ENCODE measurements around the gene BFSP1.
A peak's percentile ranks its signal among the peaks of the same experiment; 100 is the strongest.

The BFSP1 gene

DNA sequence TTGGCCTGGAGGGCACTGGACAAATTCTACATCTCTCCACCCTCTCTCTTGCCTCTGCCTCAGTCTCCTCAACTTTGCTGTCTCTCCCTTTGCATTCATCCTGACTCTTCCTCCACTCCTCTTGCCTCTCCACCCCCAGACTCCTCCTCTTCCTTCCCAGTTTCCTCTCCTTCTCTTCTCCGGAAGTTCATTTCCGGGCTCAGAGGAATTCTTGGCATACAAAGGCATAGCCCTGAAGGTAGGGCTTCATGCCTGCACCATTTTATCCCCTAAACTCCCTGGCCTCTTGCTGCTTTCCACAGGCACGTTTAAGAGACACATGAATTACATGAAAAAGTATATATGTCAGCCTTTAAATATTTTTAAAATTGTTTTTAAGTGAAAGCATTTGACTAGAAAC is 10.6 kb downstream of the BFSP1 start:
- DNase-seq (ENCODE audit: low read depth in 2 of 2), result no peak

DNA sequence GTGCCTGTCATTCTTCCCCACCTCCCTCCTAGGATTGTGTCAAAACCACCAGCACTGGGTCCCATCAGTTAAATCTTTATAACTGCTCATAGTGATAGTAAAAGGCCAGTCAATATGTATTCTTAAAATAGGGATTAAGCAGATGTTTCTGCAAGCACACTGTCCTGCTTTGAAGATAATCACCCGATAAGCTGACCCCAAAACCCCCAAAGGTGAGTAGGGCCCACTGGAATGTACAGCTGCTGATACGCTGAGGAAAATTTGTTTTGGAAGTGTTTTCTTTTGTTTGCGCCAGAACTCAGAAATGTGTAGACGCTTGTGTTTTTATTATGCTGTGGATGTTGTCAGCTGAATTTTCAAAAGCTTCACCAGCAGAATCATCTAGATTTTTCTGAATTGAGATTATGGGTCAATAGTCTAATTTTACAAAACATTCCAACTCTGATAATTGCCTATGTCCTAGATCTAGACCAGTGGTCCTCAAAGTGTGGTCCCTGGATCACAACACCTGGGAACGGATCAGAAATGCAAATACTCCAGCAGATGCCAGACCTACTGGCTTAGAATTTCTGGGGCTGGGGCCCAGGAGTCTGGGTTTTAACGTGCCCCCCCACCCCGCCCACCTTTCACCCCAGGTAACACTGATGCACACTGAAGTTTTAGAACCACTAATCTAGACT is 11.4 kb downstream of the BFSP1 start:
- no peak for DNase-seq (ENCODE audit: low read depth in 2 of 2)

DNA sequence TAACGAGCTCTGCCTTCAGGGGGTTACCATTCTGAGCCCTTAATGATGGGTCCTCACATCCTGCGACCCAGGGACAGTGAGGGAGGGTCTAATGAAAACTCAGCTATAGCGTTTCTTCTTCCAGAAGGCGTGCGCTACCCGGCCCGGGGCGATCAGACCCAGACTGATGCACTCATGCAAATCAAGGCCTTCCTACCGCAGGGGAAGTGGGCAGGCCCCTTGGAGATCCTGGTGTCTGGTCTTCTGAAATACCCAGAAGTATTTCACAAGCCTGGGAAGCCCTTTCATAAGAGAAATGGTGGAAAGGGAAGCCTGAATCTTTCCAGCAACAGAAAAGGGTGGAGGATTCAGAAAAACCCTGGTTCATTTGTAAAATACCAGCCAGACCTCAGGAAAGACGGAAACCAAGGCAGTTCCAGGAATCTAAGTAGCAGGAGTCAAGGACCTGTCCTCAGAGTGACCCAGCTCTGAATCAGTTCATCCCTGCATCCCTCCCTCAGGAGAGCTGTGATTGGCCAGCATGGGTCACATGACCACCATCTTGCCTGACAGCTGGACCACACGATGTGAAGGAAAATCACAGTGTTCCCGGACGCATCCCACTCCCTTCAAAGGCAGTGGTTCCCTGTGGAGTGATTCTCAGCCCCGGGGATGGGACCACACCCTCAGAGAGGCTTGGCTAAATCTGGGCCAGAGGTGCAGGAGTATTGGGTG is 12.7 kb downstream of the BFSP1 start:
- DNase-seq (ENCODE audit: low read depth in 2 of 2), result no peak

DNA sequence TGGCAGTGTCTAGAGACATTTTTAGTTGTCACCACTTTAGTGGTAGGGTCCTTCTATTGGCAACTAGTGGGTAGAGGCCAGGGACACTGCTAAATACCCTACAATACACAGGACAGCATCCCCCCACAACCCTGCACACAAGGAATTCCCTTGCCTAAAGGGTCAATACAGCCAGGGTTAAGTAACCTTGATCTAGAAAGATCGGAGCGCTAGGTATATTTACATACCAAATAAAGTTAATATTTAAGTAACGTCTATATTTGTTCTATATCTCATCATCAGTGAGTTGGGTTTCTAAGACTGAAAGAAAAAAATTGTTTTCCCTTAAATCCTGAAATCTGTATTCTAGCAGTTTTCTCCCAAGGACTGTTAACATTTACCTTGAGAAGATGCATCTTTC is 16.1 kb downstream of the BFSP1 start:
- no peak for DNase-seq (ENCODE audit: low read depth in 2 of 2)

DNA sequence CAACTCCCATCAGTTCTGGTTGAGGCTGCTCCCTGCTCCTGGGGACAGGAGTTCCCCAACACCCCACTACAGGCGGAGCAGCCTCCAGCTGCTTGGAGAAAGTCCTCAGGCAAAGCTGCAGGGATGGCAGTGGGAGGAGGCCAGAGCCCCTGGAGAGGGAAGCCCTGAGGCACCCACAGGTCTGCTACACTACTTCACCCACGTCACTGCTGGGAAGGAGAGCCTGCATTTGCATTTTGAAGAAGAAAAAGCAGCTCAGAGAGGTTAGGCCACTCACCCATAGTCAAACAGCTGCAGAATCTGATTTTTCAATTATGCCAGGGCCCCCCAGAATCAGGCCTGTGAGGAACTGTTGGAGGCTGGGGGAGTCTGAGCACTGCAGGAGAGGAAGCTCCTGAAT is 17.2 kb downstream of the BFSP1 start:
- no peak for DNase-seq (ENCODE audit: low read depth in 2 of 2)

DNA sequence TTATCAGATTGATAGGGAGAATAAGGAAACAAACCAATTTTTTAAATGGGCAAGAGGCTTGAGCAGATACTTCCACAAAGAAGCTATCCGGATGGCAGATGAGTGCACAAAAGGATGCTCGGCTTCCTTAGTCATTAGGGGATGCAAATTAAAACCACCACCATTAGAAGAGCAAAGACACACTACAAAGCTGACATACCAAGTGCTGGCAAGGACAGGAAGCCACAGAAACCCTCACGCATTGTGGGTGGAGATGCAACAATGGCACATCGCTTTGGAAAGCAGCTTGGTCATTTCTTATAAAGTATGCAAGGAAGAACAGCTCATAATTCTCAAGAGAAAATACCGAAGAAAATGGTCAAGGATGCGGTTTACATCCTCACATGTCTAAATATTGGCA is 19.8 kb downstream of the BFSP1 start:
- DNase-seq (ENCODE audit: low read depth in 2 of 2), result no peak

DNA sequence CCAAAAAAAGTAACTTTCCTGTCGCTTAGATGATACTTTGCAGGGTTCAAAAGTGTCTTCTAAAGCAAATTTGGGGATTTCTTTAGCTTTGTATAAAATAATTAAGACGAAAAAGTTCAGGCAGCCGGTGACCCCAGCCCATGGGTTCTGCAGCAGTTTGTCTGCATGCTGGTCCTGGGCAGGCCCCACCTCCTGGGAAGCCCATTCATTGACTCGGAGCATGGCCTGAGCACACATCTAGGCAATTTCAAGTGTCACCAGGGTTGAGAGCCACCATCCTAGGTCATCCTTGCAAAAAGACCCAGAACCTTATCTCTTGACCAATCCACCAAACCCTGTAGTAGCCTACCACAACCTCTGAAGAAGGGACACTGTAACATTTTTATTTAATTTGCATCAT is 20.6 kb downstream of the BFSP1 start:
- DNase-seq (ENCODE audit: low read depth in 2 of 2), result no peak

DNA sequence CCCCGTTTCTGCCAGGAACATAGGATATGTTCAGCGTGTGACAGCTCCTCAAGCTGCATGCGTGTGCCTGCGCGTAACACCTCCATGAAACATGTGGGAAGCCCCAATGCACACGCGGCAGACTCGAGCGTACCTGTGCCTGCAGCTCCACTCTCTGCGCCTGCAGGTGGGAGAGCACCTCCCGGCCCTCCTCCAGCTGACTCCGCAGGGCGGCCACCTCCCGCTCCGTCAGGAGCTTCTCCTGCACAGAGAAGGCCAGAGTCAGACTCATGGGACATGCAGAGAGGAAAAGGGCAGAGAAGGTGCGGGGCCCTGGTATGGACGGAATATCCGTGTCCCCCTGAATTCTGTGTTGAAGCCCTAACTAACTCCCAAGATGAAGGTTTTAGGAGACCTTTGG is 22.4 kb downstream of the BFSP1 start:
- no peak for DNase-seq (ENCODE audit: low read depth in 2 of 2)

DNA sequence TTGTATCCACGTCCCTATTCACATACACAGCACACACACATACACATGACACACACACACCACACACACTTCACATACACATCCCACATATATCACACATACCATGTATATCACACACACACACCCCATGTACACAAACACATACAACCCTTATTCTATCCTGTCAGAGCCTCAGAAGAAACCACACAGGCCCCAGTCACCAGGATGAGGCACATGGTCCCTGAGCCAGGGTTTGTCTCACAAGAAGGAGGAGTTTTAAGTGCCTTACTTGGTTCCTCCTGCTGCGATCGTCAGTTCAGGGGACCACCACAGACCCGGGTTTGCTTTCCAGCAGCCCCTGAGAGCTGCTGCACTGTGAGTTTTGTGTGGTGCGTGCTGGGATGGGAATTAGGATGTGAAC is 23.6 kb downstream of the BFSP1 start:
- no peak for DNase-seq (ENCODE audit: low read depth in 2 of 2)

DNA sequence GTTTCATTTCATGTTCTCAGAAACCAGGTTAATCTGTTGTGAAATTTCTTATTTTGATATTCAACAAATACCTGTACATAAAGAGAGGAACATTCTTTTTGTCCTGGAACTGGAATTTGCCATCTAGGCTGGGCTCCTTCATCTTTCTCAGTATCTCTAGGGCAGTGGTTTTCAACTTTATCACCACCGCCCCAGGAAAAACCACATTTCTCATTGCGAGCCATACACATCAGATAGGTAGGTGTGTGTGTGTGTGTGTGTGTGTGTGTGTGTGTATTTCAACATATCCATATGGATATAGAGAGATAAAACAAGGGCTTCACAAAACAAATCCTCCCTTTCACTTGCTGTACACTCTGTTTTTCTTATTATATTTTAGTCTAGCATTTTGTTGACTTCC is 24.1 kb downstream of the BFSP1 start:
- DNase-seq (ENCODE audit: low read depth in 2 of 2), result no peak

DNA sequence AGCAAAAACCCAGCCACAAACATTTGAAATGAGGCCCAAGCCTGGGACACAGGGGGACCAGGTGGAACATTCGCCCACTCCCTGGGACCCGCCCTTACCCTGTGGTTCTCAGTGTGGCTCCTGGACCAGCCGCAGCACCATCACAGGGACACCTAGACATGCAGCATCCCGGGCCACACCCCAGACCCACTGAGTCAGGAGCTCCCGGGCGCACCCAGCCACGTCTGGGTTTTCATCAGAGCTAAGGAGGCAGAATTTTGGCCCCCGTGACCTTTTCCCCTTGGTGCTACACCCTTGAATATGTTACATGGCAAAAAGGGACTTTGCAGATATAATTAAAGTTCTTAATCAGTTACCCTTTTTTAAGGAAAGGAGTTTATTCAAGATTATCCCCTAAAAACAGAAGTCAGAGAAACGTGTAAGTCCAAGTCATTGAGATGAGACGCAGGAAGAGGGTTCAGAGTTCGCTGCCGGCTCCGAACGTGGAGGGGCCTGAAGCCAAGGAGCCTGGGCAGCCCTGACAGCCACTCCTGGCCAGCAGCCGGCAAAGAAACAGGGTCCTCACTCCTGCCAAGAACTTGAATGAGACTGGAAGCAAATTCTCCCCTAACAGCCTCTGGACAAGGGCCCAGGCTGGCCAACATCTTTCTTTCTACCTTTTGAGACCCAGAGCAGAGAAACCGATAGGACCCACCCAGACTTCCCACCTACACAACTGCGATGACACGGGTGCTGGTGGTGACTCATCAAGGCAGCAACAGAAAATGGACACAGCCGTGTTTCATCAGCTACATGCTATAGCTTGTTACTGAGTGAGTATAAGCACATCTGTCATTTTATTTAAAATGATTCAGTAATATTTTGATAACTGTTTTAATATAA is 25.3 kb downstream of the BFSP1 start:
- peak; percentile 37 to 38 for DNase-seq (ENCODE audit: low read depth in 2 of 2)

DNA sequence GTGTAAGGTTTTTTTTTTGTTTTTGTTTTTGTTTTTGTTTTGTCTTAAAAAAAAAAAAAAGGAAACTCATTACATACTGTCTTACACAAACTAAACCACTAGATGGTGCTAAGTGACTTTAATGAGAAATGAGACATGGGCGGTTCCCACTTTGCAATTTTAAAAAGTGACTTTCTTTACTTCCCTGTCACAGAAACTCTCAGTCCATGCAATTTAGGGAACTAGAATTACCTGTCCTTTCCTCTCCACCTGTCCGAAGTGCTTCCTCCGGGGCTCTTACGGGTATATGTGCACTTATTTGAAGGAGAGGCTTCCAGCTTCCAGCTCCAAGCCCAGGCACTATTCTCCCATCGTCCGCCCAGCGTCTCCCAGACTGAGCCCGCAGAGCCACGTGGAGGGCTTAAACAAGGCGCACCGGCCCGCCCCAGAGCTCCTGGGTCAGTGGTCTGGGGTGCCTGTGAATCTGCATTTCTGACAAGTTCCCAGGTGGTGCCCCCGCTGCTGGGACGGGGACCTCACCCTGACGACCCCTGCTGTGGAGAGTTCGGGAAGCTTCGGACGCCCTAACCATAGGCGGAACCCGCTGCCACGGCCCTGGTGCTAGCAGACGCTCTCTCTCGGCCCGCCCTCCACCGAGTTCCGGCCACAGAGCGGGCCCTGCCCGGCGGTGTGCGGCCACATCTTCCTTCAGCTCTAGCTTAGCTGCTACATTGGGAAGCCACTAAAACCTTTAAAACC is 26.1 kb downstream of the BFSP1 start:
- peak in 1 of 2 experiments; percentile 21 for DNase-seq (ENCODE audit: low read depth in 2 of 2)

DNA sequence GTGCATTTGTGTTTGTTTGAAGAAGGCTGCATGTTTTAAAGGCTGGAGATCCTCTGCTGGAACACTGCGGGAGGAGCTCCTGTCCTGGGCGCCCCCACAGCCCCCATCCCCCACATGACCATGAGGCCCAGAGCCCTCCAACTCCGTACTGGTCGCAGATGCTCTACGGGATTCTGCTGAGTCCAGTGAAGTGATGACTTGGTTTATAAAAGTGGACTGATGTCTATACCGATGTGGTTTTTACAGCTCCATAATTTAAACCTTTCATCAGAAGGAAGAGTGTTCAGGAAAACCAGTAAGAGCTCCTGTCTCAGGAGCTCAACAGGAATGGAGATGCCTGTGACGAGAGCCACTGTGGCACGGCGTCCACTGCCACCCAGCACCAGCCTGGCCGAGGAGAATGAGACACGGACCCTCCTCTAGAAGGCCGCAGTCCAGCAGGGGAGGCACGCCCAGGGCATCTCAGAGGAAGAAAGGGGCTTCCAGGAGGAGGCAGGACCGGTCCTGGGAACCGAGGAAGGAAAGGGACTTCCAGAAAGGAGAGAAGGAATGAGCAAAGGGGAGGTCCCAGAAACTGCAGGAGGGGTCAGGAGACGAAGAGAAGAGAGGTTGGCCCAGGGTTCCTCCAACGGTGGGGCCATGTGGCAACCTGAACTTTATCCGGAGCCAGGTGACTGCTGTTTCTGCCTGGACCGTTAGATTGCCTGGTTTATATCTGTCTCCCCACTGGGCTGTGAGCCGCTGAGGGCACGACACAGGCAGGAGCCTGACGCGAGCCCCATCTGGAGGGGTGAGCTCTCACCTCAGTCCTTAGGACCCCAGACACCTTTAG is 26.9 kb downstream of the BFSP1 start:
- DNase-seq (ENCODE audit: low read depth in 2 of 2), result no peak

DNA sequence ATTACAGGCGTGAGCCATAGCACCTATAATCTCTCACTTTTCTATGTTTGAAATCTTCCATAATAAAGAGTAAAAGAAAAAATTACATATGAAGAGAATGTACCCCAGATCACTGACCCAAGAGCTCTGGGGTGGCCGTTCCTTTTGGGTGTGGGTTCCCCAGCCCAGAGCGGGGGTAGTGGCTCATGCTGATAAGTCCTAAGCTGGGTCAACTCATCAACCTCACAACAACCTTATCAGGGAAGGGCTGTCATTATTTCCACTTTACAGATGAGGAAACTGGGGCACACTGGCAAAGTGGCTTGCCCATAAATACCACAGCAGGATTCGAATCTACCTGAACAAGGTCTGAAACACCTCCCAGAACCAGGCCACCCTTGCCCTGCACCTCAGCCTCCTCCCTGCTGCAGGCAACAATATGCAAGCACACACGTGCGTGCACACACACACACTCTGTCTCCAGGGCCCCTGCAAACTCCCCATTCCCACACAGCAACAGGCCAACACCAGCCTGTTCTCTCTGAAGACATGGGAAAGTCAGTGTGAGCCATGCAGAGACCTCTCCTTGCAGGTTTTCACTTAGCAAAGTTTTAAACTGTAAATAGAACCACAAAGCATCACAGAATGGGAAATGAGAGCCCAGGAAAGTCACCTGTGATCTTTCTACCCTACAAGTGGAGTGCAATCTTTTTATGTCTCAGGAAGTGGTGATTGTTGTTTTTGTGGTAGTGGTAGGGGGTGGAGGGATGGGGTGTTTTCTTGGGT is 27.7 kb downstream of the BFSP1 start:
- no peak for DNase-seq (ENCODE audit: low read depth in 2 of 2)

DNA sequence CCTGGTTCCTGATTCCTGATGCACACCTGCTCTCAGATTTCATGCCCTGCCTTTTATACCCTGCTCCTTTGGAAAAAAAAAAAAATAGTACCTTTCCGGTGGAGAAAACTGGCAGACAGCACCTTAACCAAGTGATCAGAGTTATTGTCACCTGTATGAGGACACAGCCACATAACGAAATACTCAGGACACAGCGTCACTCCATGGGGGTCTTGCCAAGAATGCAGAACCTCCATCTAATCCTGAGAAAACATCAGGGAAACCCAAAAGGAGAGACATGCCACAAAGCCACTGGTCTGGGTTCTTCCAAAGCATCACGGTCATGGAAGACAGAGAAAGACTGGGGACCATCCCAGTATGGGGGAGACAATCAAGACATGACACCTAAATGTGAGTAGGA is 29.1 kb downstream of the BFSP1 start:
- DNase-seq (ENCODE audit: low read depth in 2 of 2), result no peak

DNA sequence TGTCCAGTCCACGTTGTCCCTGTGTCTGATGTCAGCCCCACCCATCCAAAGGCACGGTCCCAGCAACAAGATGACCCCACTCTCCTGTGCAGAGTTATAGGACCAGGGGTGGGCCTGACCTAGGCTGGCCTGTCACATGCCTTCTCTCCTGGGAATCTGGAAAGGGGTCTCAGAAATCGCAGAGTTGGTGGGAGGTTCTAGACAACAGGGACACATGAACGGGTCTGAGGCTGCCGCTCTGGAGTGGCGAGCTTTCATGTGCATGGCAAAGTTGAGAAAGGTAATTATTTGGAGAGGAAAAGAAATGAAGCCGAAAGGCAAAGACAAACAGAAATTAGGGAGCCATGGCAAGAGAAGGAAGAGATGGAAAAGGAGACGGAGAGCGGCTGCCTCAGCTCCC is 29.5 kb downstream of the BFSP1 start:
- DNase-seq (ENCODE audit: low read depth in 2 of 2), result no peak

DNA sequence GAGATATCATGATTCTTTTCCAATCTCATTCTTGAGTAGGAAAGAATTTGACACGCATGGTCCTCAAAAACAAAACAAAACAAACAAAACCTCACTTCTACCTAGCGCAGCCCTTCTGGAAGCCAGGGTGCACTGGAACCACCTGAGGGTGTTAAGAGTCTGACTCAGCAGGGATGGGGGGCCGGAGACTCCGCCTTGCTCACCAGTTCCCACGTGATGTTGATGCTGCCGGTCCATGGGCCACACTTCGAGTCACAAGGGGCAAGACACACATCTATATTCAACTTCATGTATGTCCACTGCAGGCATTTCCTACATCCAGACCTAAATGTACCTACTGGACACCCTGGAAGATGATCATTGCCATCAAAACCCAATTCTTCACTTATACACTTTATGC is 30.4 kb downstream of the BFSP1 start:
- DNase-seq (ENCODE audit: low read depth in 2 of 2), result no peak

DNA sequence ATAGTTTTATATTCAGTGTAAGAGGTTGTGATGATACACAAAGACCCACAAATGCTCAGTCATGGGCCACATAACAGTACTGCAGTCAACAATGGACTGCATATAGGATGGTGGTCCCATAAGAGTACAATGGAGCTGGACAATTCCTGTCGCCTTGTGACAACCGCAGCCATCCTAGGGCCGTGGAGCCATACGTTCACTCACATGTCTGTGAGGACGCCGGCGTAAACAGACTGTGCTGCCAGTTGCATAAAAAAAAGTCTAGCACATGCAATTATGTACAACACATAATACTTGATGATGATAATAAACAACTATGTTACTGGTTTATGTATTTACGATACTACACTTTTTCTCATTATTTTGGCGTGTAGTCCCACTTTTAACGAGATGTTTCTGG is 30.9 kb downstream of the BFSP1 start:
- no peak for DNase-seq (ENCODE audit: low read depth in 2 of 2)

DNA sequence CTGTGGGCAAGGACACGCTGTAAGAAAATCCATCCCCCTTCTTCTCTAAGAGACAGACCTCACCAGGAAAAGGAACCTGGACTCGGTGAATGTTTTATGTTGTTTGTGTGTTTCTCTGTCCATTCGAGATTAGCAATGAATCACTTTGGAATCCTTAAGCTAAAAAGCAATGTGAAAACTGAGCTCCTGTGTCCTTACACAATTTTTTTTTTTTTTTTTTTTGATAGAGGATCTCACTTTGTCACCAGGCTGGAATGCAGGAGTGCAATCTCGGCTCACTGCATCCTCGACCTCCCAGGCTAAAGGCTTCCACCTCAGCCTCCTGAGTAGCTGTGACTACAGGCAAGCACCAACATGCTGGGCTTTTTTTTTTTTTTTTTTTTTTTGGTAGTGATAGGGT is 32.1 kb downstream of the BFSP1 start:
- DNase-seq (ENCODE audit: low read depth in 2 of 2), result no peak

DNA sequence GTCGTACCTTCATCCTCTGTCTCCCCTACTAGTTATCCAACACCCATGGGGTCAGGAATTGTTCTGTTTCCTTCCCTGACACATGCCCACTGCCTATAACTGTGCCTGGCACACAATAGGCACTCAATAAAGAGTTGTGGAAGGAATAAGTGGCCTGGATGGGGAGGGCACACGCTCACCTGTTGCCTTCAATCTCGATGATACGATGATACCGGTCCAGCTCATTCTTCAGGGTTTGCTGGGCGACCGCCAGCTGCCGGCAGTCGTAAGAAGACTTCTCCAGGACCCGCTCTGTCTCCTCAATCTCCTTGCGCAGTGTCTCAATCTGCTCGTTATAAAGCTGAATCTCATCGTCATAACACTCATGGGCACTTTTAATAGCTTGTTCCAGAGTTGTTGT is 32.5 kb downstream of the BFSP1 start:
- DNase-seq (ENCODE audit: low read depth in 2 of 2), result no peak
